ENCODE measurements around the gene ADARB2. TPM values are rescaled to one million over a fixed set of nuclear protein-coding genes. Genes with fewer than 3 reads are reported as not detected.

Gene ADARB2
- total RNA-seq, 4 donors from 2014 or later: 0.13 to 6.1 (median 0.57) TPM

- ATAC-seq (ENCODE audit: low FRiP score) (no peak), DNase-seq (ENCODE audit: low spot score) (no peak)
- TF ChIP-seq CTCF (IDR thresholded peaks at IDR 0.05): no peak
Observed at GRCh38 chr10:1671366-1672000, 65.8 kb downstream of the ADARB2 start.

GRCh38 chr10:1670541-1671365 is 66.6 kb downstream of the ADARB2 start:
- no peak for TF ChIP-seq CTCF (IDR thresholded peaks at IDR 0.05)
- DNase-seq (ENCODE audit: low spot score) (no peak), ATAC-seq (ENCODE audit: low FRiP score) (no peak)

- no peak for TF ChIP-seq CTCF (IDR thresholded peaks at IDR 0.05)
- ATAC-seq (ENCODE audit: low FRiP score): no peak
- DNase-seq (ENCODE audit: low spot score): no peak
Observed at GRCh38 chr10:1669433-1669832, 67.9 kb downstream of the ADARB2 start.

GRCh38 chr10:1668399-1668798 is 68.9 kb downstream of the ADARB2 start:
- DNase-seq (ENCODE audit: low spot score): no peak
- no peak for TF ChIP-seq CTCF (IDR thresholded peaks at IDR 0.05)
- ATAC-seq (ENCODE audit: low FRiP score): no peak

GRCh38 chr10:1667392-1667791 is 69.9 kb downstream of the ADARB2 start:
- ATAC-seq (ENCODE audit: low FRiP score): no peak
- no peak for DNase-seq (ENCODE audit: low spot score)
- no peak for TF ChIP-seq CTCF (IDR thresholded peaks at IDR 0.05)

- ATAC-seq (ENCODE audit: low FRiP score) (no peak), DNase-seq (ENCODE audit: low spot score) (no peak)
- TF ChIP-seq CTCF (IDR thresholded peaks at IDR 0.05): no peak
Observed at GRCh38 chr10:1666147-1666546, 71.2 kb downstream of the ADARB2 start.

GRCh38 chr10:1665681-1666080 is 71.6 kb downstream of the ADARB2 start:
- no peak for ATAC-seq (ENCODE audit: low FRiP score)
- TF ChIP-seq CTCF (IDR thresholded peaks at IDR 0.05): no peak
- no peak for DNase-seq (ENCODE audit: low spot score)
